IPS-18c (cell line): ENCODE measurements around the gene LRG1.

Experiments
- H3K4me3 ChIP-seq: 2 replicates; pipeline ENCODE4 v1.7.0; 2013; ENCODE audit warnings: low read depth, mild to moderate bottlenecking, low read length, moderate library complexity; ENCODE audit not compliant: insufficient read depth
- H3K9me3 ChIP-seq: one replicate; pipeline ENCODE4 v1.6.1; 2013; ENCODE audit warnings: mild to moderate bottlenecking, low read length, moderate library complexity; ENCODE audit not compliant: control insufficient read depth, insufficient read depth

Gene LRG1

GRCh38 chr19:4521888-4522242 is 18.0 kb downstream of the LRG1 start:
- H3K4me3 ChIP-seq: no peak overlapping the region
- H3K9me3 ChIP-seq: no peaks in the 10 kb centered on the region

- Histone ChIP-seq H3K9me3 (no peaks in the 10 kb centered on the region), H3K4me3 (no peak overlapping the region)
Measured at GRCh38 chr19:4521170-4521887, 18.5 kb downstream of the LRG1 start.

- no peak overlapping the region for H3K4me3 ChIP-seq
Measured at GRCh38 chr19:4519521-4520277, 20.1 kb downstream of the LRG1 start.

GRCh38 chr19:4519172-4519496 is 20.7 kb downstream of the LRG1 start:
- no peaks in the 10 kb centered on the region for H3K9me3 ChIP-seq
- no peak overlapping the region for H3K4me3 ChIP-seq

More at GRCh38 chr19:4519521-4520277, 20.1 kb downstream of the LRG1 start:
- H3K9me3 ChIP-seq: no peaks in the 10 kb centered on the region

GRCh38 chr19:4518345-4519171 is 21.3 kb downstream of the LRG1 start, which contains the start of gene PLIN4:
PLIN4 (minus strand) TSS chr19:4518486; CDS start chr19:4518272, 214 bp downstream.
- H3K9me3 ChIP-seq: no peaks in the 10 kb centered on the region
- H3K4me3 ChIP-seq: no peak within 1 kb of the TSS

GRCh38 chr19:4517451-4518057 is 22.3 kb downstream of the LRG1 start:
- H3K9me3 ChIP-seq: no peaks in the 10 kb centered on the region
- no peak overlapping the region for H3K4me3 ChIP-seq

GRCh38 chr19:4516939-4517300 is 22.9 kb downstream of the LRG1 start:
- Histone ChIP-seq H3K4me3 (no peak overlapping the region), H3K9me3 (no peaks in the 10 kb centered on the region)

GRCh38 chr19:4516199-4516938 is 23.5 kb downstream of the LRG1 start:
- H3K4me3 ChIP-seq: no peak overlapping the region
- no peaks in the 10 kb centered on the region for H3K9me3 ChIP-seq

GRCh38 chr19:4515732-4516131 is 24.1 kb downstream of the LRG1 start:
- Histone ChIP-seq H3K4me3 (no peak overlapping the region), H3K9me3 (peaks cover 2% of the 10 kb centered on the region)

- Histone ChIP-seq H3K4me3 (no peak overlapping the region), H3K9me3 (peaks cover 2% of the 10 kb centered on the region)
Measured at GRCh38 chr19:4513248-4513647, 26.6 kb downstream of the LRG1 start.

- no peak overlapping the region for H3K4me3 ChIP-seq
- peaks cover 2% of the 10 kb centered on the region for H3K9me3 ChIP-seq
Measured at GRCh38 chr19:4512070-4512469, 27.8 kb downstream of the LRG1 start.

- H3K4me3 ChIP-seq: no peak overlapping the region
- peaks cover 2% of the 10 kb centered on the region for H3K9me3 ChIP-seq
Measured at GRCh38 chr19:4511300-4512054, 28.4 kb downstream of the LRG1 start.

- Histone ChIP-seq H3K4me3 (no peak overlapping the region), H3K9me3 (peaks cover 2% of the 10 kb centered on the region)
Measured at GRCh38 chr19:4510435-4511255, 29.2 kb downstream of the LRG1 start.

- no peak overlapping the region for H3K4me3 ChIP-seq
- H3K9me3 ChIP-seq: peaks cover 4% of the 10 kb centered on the region
Measured at GRCh38 chr19:4508698-4509097, 31.1 kb downstream of the LRG1 start.

GRCh38 chr19:4507804-4508203 is 32.0 kb downstream of the LRG1 start:
- Histone ChIP-seq H3K4me3 (no peak overlapping the region), H3K9me3 (peaks cover 4% of the 10 kb centered on the region)

- Histone ChIP-seq H3K4me3 (no peak overlapping the region), H3K9me3 (peaks cover 4% of the 10 kb centered on the region)
Measured at GRCh38 chr19:4507150-4507452, 32.7 kb downstream of the LRG1 start.
